Activated CD4-positive, alpha-beta T cell treated with anti-CD3 and anti-CD28 coated beads, Interleukin-2, amount 50 U/mL, for 48 hours (primary cell): ENCODE results near the gene PCBP3.
"Not testable (repeated sequence)": the region's sequence is repeated elsewhere in the genome, so short reads cannot be mapped to it uniquely, and the experiment has no call there.

ENCODE experiments used
- DNase-seq, 2 experiments: peaks; one replicate each; pipeline ENCODE4 v3.0.0-alpha.2; 2020

The PCBP3 gene

DNA sequence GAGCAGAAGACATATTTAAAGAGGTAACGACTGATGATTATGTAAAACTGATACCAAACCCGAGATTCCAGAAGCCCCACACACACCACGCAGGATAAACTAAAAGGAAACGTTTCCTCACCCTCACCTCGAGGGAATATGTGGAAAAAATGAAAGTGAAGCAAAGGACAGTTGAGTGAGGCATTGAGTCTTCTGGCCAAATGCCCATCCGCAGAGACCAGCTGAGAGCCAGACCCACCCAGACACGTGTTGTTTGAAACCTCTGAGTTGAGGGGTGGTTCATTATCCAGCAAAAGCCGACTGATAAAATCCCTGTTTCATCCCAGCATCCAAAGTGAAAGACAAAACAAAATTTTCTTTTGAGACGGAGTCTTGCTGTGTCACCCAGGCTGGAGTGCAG lies 29.6 kb upstream of the PCBP3 start:
- no peak for DNase-seq

DNA sequence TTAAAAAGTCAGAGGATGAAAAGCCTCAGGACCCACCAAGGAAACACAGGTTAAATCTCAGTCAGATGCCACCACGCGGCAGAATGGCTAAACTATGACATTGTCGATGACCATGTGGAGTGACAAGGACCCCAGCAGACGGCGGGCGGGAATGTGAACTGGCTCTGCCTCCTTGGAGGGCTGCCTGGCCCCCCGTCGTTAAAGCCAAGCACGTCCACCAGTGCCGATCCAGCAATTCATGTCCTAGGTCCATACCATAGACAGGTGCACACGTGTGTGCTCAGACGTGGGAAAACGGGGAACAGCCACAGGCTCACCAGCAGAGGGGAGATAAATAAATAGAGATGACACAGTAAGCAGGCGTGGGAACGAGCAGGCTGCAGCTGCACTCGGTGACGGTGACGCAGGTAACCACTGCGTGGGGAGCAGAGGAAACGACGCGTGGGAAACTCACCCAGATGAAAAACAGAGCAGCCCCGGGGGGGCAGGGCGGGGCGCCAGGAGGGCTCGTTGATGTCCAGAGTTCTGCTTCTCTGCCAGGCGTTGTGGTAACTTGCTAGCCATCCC lies 28.3 kb upstream of the PCBP3 start:
- DNase-seq = peak; percentile 77 to 84

DNA sequence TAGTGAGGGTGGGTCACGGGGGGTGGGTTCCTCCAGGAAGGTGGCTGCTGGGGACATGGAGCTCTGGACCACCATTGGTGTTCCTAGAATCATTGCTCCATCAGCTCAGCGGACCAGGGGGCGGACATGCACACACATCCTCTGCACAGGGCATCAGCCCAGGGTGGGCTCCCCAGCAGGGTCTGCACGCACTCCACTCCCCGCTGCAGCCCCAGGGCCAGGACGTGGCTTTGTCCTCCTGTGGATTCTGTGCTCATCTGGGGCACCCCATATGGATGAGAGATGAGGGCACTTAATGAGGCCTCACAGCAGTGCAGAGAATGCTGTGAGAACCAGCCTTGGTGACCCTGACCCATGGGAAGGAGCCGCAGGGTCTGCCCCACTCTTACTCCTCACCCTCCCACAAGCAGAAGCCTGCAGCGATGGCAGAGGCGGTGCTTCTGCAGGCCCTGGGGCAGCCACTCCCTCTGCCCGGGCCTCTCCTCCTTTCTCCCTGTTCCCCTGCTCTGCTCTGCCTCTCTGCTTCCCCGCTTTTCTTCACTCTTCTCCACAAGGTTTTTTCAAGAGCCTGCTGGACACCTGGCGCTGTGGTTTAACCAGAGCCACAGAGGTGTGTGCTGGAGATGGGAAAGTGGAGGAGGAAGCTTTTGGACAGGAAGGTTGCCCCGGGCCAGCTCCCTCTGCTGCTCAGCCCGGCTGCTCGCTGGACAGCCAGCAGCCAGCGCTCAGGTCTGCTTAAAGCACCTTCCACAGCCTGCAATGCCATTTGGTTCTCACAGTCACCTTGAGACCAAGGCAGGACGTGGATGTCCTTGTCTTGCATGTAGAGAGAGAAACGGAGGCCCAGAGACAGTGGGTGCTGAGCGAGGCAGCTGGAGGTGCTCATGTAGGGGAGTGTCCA lies 26.3 kb upstream of the PCBP3 start:
- DNase-seq = no peak

DNA sequence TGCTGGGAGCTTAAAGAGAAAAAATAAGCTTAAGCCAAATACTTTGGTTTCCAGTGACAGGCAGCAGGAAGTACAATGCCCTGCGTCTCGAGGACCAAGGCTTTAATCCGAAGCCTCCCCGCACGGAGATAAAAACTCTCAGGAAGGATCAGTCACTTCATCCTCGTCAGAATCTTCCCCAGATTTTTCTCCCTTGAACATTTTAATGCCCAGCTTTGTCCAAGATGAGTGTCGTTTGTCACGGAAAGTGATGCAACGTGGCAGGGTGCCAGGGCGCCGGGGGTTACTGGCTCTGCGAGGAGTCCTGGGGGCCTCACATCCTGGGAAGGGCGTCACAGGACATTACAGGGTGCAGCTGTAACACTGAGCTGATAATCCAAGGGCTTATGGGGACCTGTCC lies 25.2 kb upstream of the PCBP3 start:
- DNase-seq = no peak

DNA sequence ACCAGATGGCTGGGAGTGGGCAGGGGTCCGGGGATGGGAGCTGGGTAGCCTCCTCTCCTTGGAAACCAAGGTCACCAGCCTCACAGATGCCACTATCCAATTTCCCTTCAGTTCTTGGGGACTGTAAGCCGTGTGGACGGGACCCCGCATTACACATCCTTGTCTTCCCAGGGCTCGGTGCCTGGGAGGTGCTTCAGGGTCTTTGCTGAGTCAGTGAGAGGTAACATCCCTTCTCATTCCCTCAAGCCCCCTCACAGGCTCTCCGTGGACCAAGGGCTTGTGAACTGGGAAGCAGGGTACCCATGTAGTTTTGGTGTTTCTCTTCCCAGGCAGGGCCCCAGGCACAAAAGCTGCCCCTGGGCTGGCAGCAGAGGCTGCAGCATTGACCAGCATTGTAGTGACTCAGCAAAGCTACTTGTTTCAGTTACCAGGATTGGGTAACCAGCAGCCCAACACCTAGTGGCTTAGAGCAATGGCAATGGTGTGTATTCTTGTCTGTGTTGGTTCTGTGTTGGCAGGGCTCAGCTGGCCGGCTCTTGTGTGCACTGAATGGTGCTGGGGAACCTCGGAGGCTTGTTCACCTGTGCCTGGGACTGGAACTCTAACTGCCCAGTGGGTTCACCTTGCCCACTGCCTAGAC lies 24.6 kb upstream of the PCBP3 start:
- no peak for DNase-seq

DNA sequence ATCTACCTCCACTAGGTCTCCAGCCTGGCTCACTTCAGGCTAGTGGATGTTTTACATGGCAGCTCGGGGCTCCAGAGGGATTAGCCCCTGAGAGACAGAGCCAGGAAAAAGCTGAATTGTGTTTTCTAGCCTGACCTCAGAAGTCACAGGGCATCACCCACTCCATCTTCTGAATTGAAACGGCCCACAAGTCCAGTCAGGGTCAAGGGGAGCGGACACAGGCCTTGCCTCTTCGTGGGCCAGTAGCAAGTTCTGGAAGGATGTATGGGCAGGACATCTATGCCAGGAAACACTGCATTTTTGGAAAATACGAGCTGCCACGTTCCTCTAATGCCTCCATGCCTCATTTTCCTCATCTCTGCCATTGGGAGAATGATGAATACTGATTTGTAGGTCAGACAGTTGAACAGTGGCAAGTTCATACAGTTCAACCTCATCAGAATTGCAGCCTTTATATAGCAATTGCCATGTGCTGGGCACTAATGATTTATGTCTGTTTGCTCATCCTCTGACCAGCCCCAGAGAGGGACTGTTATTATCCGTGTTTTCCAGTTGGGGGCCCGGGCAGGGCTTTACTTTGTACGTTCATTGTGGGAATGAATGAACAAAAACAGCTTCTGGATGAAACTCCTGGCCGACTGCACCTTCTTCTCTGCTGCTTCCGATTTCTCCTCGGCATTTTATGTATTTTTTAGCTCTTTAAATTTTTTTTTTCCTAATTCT lies 23.2 kb upstream of the PCBP3 start:
- no peak for DNase-seq

DNA sequence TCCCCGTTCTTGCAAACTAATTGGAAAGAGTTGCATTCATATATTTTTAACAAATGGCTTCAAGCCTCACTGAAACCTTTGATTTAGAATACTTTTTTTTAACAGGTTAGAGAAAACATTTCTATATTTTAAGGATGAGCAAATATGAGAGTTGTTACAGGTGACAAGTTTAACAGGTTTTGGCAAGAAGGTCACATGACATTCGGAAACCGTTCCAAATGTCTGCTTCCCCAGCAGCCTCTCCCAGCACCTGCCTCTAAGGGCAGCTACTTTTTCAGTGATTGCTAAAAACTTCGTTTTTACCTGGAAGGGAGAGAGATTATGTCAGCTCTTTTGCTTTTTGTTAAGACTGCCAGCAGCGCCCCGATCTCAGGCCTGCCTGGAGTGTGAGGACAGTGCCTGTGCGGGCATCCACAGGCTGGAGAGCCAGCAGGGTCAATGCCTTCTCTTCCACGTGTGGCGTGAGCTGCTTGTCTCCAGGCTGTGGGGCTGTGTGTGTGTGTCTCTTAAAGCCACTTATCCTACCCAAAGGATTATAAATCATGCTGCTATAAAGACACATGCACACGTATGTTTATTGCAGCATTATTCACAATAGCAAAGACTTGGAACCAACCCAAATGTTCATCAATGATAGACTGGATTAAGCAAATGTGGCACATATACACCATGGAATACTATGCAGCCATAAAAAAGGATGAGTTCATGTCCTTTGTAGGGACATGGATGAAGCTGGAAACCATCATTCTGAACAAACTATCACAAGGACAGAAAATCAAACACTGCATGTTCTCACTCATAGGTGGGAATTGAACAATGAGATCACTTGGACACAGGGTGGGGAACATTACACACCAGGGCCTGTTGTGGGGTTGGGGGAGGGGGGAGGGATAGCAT lies 21.8 kb upstream of the PCBP3 start:
- DNase-seq = not testable (repeated sequence)

DNA sequence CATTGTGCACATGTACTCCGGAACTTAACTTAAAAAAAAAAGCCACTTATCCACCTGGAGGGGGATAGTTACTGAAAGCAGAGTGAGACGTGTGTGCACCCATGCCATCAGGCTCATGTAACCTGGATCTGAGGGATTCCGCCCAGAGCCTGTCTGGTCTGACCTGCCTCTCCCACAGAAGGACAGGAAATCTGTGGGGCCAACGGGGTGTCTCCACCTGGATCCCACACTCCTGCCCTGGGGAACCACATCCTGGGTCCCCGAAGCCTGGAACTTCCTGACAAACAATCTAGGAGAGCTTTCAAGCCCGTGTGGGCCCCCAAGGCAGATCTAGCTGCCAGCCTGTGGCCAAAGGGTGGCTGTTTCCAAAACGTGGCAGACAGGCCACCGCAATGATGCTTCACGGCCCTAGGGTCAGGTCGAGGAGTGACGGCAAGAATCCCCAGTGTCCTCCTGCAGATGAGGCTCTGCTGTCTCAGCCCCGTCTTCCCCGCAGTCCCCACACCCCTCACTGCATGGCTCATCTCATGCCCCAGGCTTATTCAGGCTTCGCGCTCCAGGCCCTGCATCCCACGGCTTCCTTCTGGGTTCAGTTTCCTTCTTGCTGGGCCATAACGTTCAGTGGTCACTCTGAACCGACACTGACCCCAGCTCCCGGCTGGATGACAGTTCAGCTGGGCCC lies 21.0 kb upstream of the PCBP3 start:
- DNase-seq = no peak

DNA sequence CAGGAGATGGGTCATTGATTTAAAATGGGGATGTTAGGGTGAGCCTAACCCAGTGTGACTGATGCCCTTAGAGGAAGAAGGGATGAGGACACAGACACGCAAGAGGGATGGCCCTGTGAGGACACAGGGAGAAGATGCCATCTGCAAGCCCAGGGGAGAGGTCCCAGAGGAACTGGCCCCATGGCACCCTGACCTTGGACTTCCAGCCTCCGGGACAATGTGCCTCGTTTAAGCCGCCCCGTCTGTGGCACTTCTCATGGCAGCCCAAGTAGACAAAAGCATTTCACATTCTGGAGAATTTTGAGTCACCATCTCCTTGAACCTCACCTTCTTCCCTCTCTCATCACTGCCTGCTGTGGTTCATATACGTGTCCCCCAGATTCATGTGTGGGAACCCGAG lies 20.1 kb upstream of the PCBP3 start:
- DNase-seq = no peak

DNA sequence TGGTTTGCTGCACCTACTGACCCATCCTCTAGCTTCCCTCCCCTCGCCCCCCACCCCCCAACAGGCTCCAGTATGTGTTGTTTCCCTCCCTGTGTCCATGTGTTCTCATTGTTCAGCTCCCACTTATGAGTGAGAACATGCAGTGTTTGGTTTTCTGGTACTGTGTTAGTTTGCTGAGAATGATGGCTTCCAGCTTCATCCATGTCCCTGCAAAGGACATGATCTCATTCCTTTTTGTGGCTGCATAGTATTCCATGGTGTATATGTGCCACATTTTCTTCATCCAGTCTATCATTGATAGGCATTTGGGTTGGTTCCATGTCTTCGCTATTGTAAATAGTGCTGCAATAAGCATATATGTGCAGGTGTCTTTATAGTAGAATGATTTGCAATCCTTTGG lies 17.4 kb upstream of the PCBP3 start:
- DNase-seq = not testable (repeated sequence)

DNA sequence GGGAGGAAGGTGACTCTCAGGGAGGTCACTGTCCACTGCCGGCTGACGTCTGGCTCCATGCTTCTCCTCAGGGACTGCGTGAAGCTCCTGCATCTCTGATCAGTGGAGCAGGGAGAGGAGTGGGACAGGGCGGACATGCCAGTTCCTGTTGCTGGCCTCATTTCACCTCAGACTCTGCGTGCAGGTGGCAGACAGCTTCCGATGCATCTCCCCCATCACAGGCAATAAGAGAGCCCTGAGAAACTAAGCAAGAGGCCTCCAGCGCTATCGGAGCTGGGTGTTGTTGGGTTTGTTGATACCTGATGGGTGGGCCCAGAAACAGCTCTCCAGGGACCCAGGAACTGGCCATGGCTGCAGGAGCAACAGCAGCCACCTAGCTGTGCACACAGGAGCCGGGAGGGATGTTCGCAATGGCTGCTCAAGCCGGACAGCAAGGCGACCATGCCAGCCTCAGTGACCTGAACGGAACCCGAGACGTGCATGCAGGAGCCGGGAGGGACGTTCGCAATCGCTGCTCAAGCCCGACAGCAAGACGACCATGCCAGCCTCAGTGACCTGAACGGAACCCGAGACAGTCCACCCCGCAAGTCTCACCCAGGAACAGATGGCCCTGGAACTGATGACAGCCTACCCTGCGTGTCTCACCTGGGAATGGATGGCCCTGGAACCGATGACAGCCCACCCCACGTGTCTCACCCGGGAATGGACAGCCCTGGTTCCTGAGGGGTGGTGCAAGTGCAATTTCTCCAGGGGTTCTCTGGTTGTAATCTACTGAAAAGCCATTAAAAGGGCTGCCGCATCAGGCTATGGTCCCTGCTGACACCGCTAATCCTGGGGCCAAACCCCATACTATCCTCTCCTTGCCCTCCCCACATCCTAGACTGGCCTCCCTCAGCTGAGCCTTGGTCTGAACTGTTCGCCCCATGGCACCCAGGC lies 14.2 kb upstream of the PCBP3 start:
- DNase-seq = no peak

DNA sequence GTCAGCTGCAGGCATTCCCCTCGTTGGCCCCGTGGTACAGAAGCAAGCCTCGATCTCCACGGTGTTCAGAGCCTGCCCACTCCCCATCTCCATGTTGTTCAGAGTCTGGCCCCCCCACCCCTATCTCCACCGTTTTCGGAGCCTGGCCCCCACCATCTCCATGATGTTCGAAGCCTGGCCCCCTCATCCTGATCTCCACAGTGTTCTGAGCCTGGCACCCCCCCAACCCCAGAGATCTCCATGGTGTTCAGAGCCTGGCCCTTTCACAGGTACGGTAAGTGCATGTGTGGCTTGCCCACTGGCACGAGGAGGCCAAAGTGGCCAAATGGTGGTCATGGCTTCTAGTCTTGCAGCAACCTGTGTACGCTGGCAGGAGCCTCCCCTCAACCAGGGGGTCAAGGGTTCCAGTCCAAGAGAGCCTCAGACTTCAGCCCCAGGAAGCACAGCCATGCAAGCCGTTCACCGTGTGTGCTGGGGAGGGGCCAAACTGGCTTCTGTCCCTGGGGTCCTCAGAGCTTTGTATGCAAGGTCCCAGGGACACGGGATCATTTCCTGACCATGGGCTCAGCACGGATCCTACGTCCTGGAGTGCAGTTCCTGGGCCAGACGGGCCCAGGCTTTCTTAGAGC lies 13.3 kb upstream of the PCBP3 start:
- no peak for DNase-seq

DNA sequence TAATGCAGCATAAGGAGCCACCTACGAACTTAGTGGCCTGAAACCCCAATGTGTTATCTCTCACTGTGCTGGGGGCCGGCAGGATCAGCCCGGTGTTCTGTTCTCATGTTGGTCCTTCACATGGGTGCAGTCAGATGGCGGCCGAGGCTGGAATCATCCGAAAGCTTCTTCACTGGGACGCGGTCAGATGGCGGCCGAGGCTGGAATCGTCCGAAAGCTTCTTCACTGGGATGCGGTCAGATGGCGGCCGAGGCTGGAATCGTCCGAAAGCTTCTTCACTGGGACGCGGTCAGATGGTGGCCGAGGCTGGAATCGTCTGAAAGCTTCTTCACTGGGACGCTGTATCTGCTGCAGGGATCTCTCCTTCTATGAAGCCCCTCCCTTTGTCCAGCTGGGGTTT lies 12.6 kb upstream of the PCBP3 start:
- no peak for DNase-seq

DNA sequence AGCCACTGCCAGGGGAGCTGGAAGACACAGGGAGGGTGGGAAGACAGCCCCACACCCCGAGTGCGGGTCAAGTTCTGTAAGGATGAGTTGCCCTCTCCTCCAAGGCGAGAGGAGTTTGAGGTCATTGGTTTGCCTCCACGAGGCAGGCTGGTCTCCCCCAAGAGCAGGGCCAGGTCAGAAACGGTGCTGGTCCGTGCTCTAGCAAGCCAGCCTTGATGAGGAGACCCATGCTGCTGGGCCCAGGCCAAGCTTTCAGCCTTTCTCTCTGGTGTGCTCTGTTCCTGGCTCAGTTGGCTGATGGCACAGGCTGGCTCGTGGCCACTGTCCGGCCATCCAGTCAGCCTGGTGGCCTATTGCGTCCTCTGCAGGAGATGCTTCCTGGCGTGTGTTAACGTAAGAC lies 12.0 kb upstream of the PCBP3 start:
- DNase-seq = no peak

DNA sequence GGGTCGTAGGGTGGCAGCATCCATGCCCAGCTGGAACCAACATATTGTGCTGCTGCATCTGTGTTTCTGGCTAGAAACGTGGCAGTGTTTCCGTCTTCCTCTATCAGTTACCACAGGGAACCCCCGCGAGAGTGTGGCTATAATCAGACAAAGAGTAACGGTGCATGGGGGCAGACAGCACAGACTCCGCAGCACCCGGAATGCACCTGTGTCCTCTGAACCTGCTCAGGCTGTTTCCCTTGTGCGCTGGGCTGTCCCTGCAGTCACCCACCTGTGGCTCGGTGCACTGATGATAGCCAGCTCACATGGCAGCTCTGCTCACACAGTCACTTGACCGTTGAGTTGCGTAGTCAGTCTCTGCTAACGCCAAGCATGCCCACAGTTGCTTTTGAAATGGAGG lies 11.4 kb upstream of the PCBP3 start:
- no peak for DNase-seq

DNA sequence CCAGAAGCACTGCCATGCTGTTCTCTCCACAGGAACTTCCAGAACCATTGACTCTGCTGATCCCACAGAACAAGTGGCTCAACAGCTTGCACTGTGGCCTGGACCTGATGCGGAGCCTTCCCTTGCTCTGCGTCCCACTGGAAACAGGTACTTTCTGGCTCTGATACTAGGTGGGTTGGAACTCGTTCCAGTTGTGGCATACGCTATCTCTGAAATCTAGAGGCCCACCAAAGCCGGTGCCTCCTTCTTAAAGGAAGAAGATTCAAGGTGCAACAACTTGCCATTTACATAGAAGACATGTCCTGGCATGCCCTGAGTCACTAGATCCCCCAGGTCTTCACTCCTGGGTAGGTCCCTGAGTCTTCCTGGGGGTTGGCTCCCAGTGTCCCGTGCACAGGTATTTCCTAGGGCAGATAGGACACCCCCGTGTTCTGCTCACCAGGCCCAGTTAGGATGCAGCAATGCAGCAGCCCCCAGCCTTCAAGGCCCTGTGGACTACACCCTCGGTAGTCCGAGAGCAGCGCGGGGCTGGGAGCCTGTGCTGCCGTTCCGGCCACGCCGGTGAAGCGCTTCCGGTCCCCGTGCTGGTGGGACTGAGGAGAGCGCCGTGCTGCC lies 10.8 kb upstream of the PCBP3 start:
- no peak for DNase-seq

DNA sequence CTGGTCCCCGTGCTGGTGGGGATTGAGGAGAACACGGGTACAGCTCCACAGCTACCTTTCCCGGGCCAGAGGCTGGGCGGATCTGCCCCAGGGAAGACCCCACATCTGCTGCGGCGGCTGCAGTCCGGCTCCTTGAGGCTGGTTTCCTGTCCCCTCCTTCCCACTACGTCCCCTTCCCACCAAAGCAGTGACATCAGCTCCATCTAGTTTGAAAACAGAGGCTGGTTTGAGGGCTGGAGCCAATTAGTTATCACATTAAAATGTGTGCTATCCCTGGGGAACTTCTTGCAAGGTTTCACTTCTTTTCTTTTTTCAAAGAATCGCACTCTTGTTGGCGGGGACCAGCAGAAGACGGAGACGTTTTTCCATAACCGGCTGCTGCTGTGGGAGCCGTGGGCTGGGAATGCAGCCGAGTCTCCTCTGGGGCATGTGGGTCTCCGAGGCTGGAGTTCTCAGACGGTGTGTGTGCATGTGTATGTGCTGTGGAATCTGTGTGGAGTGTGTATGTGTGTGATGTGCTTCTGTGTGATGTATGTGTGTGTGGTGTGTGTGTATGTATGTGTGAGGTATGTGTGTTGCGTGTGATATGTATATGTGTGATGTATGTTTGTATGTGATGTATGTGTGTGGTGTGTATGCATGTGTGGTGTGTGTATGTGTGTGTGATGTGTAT lies 8.9 kb upstream of the PCBP3 start:
- no peak for DNase-seq

DNA sequence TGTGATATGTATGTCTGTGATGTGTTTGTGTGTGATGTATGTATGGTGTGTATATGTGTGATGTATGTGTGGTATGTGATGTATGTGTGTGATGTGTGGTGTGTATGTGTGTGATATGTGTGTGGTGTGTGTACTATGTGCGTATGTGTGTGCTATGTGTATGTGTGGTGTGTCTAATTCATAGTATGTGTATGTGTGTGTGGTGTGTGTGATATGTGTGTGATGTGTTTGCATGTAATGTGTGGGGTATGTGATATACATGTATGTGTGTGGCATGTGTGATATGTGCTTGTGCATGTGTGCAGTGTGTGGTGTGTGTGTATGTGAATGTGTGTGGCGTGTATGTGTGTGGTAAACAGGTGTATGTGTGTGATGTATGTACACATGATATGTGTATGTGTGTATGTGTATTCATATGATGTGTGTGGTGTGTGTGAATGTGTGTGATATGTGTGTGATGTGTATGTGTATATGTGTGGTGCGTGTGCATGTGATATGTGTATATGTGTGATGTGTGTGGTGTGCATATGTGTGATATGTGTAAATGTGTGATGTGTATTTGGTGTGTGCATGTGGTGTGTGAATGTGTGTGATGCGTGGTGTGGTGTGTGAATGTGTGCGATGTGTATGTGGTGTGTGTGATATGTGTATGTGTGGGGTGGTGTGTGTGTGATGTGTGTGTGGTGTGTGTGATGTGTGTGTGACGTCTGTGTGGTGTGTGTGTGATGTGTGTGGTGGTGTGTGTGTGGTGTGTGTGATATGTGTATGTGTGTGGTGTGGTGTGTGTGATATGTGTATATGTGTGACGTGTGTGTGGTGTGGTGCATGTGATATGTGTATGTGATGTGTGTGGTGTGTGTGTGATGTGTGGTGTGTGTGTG lies 8.0 kb upstream of the PCBP3 start:
- no peak for DNase-seq
